OCI-LY1 (cell line): ENCODE data around the gene ANO2.

Source experiments
- H2AFZ ChIP-seq: fragments of 200-600 bp; sonication (generic), shearing (Covaris generic); 2 replicates; pipeline ENCODE4 v1.6.0; 2014; ENCODE audit warnings: antibody characterized with exemption, mild to moderate bottlenecking, low read length
- H3F3A ChIP-seq: fragments of 200-600 bp; sonication (generic), shearing (Covaris generic); 2 replicates; pipeline ENCODE4 v1.6.0; 2014; ENCODE audit warnings: mild to moderate bottlenecking, antibody characterized with exemption, low read length, moderate library complexity; ENCODE audit not compliant: insufficient read depth
- H3K27ac ChIP-seq: fragments of 200-600 bp; sonication (generic); 2 replicates; pipeline ENCODE4 v1.5.1; 2014; ENCODE audit warnings: low read length, mixed run types, mild to moderate bottlenecking, low read depth; ENCODE audit not compliant: poor library complexity, severe bottlenecking
- H3K27me3 ChIP-seq: fragments of 200-600 bp; sonication (generic); 2 replicates; pipeline ENCODE4 v1.6.0; 2014; ENCODE audit warnings: antibody characterized with exemption, mild to moderate bottlenecking, low read length, moderate library complexity; ENCODE audit not compliant: insufficient read depth
- H3K36me3 ChIP-seq: fragments of 200-600 bp; sonication (generic); 2 replicates; pipeline ENCODE4 v1.6.1; 2014; ENCODE audit warnings: mild to moderate bottlenecking, antibody characterized with exemption, low read length, moderate library complexity, mixed read lengths; ENCODE audit not compliant: insufficient read depth
- H3K4me1 ChIP-seq: fragments of 200-600 bp; sonication (generic); 2 replicates; pipeline ENCODE4 v1.5.1; 2014; ENCODE audit warnings: mild to moderate bottlenecking, low read length, moderate library complexity; ENCODE audit not compliant: insufficient read depth, severe bottlenecking
- H3K4me2 ChIP-seq: fragments of 200-600 bp; sonication (generic), shearing (Covaris generic); 2 replicates; pipeline ENCODE4 v1.6.1; 2014; ENCODE audit warnings: low read length
- H3K4me3 ChIP-seq: fragments of 200-600 bp; sonication (generic); 2 replicates; pipeline ENCODE4 v1.5.1; 2014; ENCODE audit warnings: low read length, low read depth, mild to moderate bottlenecking, mixed read lengths; ENCODE audit not compliant: poor library complexity, severe bottlenecking
- H3K79me2 ChIP-seq: fragments of 200-600 bp; shearing (Covaris generic); 2 replicates; pipeline ENCODE4 v1.6.1; 2016; ENCODE audit warnings: mixed run types, low read length, mixed read lengths; ENCODE audit not compliant: insufficient read depth
- H3K9ac ChIP-seq: fragments of 200-600 bp; sonication (generic), shearing (Covaris generic); 2 replicates; pipeline ENCODE4 v1.6.1; 2014; ENCODE audit warnings: mild to moderate bottlenecking, low read length, mixed read lengths
- H3K9me2 ChIP-seq: fragments of 200-600 bp; sonication (generic), shearing (Covaris generic); 2 replicates; pipeline ENCODE4 v1.6.1; 2014; ENCODE audit warnings: low read depth, mild to moderate bottlenecking, low read length, mixed read lengths
- H3K9me3 ChIP-seq: fragments of 200-600 bp; shearing (Covaris generic); 2 replicates; pipeline ENCODE4 v1.6.1; 2014; ENCODE audit warnings: low read length, mixed read lengths
- H4K20me1 ChIP-seq: fragments of 200-600 bp; sonication (generic), shearing (Covaris generic); 2 replicates; pipeline ENCODE4 v1.6.0; 2016; ENCODE audit warnings: mild to moderate bottlenecking, low read length; ENCODE audit not compliant: insufficient read depth
- EZH2 ChIP-seq: fragments of 200-600 bp; sonication (generic), shearing (Covaris generic); IDR thresholded peaks from 2 replicates; pipeline ENCODE4 v1.8.0; 2017; ENCODE audit warnings: borderline replicate concordance, mixed run types, mild to moderate bottlenecking, antibody characterized with exemption, low read length, moderate library complexity, mixed read lengths
- TF ChIP-seq, protein P1 (sequence below): fragments of 200-600 bp; sonication (generic), shearing (Covaris generic); IDR thresholded peaks from 2 replicates; pipeline ENCODE4 v1.5.1; 2017; ENCODE audit warnings: mild to moderate bottlenecking, antibody characterized with exemption, low read length, moderate library complexity, mixed read lengths

ANO2 gene

DNA sequence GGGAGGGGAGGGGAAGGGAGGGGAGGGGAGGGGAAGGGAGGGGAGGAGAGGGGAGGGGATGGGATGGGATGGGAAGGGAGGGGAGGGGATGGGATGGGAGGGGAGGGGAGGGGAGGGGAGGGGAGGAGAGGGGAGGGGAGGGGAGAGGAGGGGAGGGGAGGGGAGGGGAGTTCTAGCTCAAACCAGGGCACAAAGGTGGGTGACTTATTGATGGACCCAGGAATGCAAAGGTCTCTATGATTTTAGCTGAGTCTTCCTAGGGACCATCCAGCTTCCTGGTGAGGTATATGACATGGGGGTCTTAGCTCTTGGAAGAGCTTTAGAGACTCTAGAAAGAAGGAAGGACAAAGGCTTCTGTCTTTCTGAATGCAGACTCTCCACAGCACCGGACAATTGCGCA is 42.3 kb downstream of the ANO2 start:
- TF ChIP-seq EZH2, result no peak
- TF ChIP-seq, protein P1, sequence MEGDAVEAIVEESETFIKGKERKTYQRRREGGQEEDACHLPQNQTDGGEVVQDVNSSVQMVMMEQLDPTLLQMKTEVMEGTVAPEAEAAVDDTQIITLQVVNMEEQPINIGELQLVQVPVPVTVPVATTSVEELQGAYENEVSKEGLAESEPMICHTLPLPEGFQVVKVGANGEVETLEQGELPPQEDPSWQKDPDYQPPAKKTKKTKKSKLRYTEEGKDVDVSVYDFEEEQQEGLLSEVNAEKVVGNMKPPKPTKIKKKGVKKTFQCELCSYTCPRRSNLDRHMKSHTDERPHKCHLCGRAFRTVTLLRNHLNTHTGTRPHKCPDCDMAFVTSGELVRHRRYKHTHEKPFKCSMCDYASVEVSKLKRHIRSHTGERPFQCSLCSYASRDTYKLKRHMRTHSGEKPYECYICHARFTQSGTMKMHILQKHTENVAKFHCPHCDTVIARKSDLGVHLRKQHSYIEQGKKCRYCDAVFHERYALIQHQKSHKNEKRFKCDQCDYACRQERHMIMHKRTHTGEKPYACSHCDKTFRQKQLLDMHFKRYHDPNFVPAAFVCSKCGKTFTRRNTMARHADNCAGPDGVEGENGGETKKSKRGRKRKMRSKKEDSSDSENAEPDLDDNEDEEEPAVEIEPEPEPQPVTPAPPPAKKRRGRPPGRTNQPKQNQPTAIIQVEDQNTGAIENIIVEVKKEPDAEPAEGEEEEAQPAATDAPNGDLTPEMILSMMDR, result no peak
- Histone ChIP-seq H3K4me1 (no peaks in the 10 kb centered on the region), H3K27me3 (no peaks in the 10 kb centered on the region; the same call in 1 of the 2 replicates)

DNA sequence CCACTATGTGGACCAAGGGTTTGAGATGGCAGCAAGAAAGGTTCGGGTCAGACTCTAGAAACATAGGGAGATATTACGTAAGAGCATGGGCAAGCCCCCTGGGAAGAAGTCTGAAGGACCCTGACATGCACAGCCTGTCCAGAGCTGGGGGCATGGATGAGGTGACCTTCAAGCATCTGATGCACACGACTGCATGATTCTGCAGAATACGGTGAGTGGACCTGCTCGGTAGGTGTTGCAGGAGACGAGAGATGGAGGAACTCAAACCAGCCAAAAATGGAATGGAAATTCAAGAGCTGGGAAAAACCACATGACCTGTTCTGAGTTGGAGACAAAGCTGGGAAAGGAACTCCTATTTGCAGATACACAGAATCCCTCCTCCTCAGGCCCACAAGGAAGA is 43.6 kb downstream of the ANO2 start:
- no peak for TF ChIP-seq EZH2
- TF ChIP-seq, protein P1, result no peak
- Histone ChIP-seq H4K20me1 (no peaks in the 10 kb centered on the region), H3K9me3 (no peaks in the 10 kb centered on the region), H3K79me2 (no peaks in the 10 kb centered on the region), H3K4me2 (no peak overlapping the region), H3K9me2 (no peaks in the 10 kb centered on the region), H3K36me3 (no peaks in the 10 kb centered on the region), H3K9ac (no peak overlapping the region), H3K4me1 (no peaks in the 10 kb centered on the region), H3F3A (no peaks in the 10 kb centered on the region), H3K27ac (no peak overlapping the region), H3K27me3 (no peaks in the 10 kb centered on the region), H3K4me3 (no peak overlapping the region), H2AFZ (no peak overlapping the region)

More for the DNA sequence above, 42.3 kb downstream of the ANO2 start:
- H3K4me2 ChIP-seq, result no peak overlapping the region
- H4K20me1 ChIP-seq, result no peaks in the 10 kb centered on the region
- H3K9me2 ChIP-seq, result no peaks in the 10 kb centered on the region
- H3K36me3 ChIP-seq, result no peaks in the 10 kb centered on the region
- no peak overlapping the region for H2AFZ ChIP-seq
- no peak overlapping the region for H3K27ac ChIP-seq
- H3K79me2 ChIP-seq, result no peaks in the 10 kb centered on the region
- H3K4me3 ChIP-seq, result no peak overlapping the region
- H3K9me3 ChIP-seq, result no peaks in the 10 kb centered on the region
- no peaks in the 10 kb centered on the region for H3F3A ChIP-seq
- H3K9ac ChIP-seq, result no peak overlapping the region

DNA sequence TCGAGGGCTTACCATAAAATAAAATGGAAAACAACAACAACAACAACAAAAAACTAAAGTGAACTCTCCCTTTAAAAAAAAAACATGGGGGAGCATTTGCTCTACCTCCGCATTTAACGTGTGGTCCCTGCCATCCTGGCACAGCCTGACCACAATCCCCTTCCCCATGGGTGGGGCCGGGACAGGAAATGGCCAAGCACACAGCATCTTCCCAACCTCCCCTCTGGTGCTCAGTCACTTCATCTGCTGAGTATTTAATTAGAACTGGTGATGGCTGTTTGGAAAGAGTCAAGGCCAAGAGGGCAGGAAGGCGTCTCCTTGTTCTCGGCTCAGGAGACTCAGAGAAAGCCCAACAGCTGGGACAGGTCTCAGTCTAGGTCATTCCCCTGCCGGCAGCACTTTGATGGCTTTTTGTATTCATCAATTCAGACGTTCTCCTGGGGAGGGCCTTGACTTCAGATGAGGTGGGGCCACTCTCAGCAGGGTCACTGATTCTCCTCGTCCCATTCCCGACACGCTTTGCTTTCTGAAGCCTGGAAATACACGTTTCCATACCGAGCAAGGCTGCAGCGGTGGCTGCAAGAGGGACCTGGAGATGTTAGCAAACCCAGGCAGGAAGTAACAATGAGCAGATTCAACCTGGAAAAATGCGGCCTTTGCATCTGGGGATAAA is 44.4 kb downstream of the ANO2 start:
- H3K9me2 ChIP-seq, result no peaks in the 10 kb centered on the region
- no peaks in the 10 kb centered on the region for H3K36me3 ChIP-seq
- H3K4me1 ChIP-seq, result no peaks in the 10 kb centered on the region
- H3F3A ChIP-seq, result no peaks in the 10 kb centered on the region
- H3K79me2 ChIP-seq, result no peaks in the 10 kb centered on the region
- H3K27ac ChIP-seq, result no peak overlapping the region
- H3K27me3 ChIP-seq, result no peaks in the 10 kb centered on the region
- no peak overlapping the region for H2AFZ ChIP-seq
- H3K9ac ChIP-seq, result no peak overlapping the region
- no peak overlapping the region for H3K4me3 ChIP-seq
- H3K9me3 ChIP-seq, result no peaks in the 10 kb centered on the region
- no peaks in the 10 kb centered on the region for H4K20me1 ChIP-seq
- H3K4me2 ChIP-seq, result no peak overlapping the region
- TF ChIP-seq, protein P1, result no peak
- TF ChIP-seq EZH2, result no peak
